GM12891 (cell line): Measurements from ENCODE around the gene COTL1.

Experiments
- POLR2A ChIP-seq: IDR thresholded peaks from 2 replicates; pipeline ENCODE4 v1.6.1; 2011; ENCODE audit warnings: low read depth, low read length, control low read depth
- POLR2AphosphoS5 ChIP-seq: IDR thresholded peaks from 2 replicates; pipeline ENCODE4 v1.6.1; 2011; ENCODE audit warnings: low read depth, low read length, control low read depth

GRCh38 chr16:84530590-84530989, 87.3 kb downstream of the COTL1 start:
- TF ChIP-seq POLR2A: no peak
- no peak for TF ChIP-seq POLR2AphosphoS5
